ENCODE data around the gene UROD.
A peak's percentile ranks its signal among the peaks of the same experiment; 100 is the strongest.

The UROD gene

DNA sequence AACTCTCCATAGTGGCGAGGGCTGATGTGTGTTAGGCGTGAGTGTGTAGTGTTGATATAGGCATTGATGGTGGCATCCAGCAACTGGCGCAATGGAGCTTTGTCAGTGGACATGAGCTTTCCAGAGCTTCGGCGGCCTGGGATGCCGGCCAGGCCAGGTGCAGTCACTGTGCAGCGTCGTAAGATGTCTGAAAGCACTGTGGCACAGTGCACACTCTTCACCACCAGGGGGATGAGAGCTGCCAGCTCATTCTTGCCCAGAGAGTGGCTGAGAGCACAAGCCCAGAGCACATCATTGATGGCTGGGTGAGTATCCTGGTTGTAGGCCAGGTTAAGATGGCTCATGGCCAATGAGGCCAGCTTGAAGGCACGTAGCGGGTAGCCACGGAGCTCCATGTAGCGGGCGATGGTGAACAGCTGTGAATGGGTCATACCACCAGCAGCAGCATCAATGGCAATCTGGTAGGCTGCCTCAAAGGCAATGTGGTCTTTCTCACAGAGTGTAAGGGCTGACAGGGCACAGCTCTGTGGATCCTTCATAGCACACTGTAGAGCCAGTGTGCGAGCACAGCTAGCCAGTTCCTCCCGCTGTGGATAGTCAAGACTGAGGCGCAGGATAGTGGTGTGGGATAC is 6.7 kb downstream of the UROD start:
- peak; percentile 58 for DNase-seq (ENCODE audit: low spot score)
- H3K9ac ChIP-seq (ENCODE audit: low read depth, low read length, poor library complexity), result peak overlapping the region; percentile 36
- H3K18ac ChIP-seq (ENCODE audit: low read length), result no peak overlapping the region
- H2BK15ac ChIP-seq (ENCODE audit: low read length), result no peak overlapping the region
- no peak overlapping the region for H3K4me2 ChIP-seq (ENCODE audit: insufficient read depth, low read length, poor library complexity, severe bottlenecking)
- no peak overlapping the region for H3K14ac ChIP-seq (ENCODE audit: low read length)
- no peak overlapping the region for H3K4ac ChIP-seq (ENCODE audit: low read length)
- no peak overlapping the region for H2AFZ ChIP-seq (ENCODE audit: low read length)
- no peaks in the 10 kb centered on the region for H3K27me3 ChIP-seq (ENCODE audit: control insufficient read depth in 3 of 3, insufficient read depth in 3 of 3, low read depth in 1 of 3, low read length in 3 of 3)
- no peaks in the 10 kb centered on the region for H3K4me1 ChIP-seq (ENCODE audit: control insufficient read depth in 2 of 2, insufficient read depth in 1 of 2, low read depth in 1 of 2, low read length in 2 of 2)
- no peaks in the 10 kb centered on the region for H3K79me1 ChIP-seq (ENCODE audit: low read depth, low read length)
- no peak overlapping the region for H3K27ac ChIP-seq (replicated peaks; ENCODE audit: low read length)
- peak overlapping the region; percentile 11 for H4K91ac ChIP-seq (ENCODE audit: low read depth, low read length, poor library complexity)
- H2BK5ac ChIP-seq (ENCODE audit: low read length), result no peak overlapping the region
- no peak overlapping the region for H4K8ac ChIP-seq (ENCODE audit: low read depth, low read length)
- peak overlapping the region; percentile 66 for H2AK5ac ChIP-seq (ENCODE audit: low read depth, low read length)
- no CpG with 5 or more reads among the region's 16 CpGs for WGBS, 2 donors (ENCODE audit: extremely low coverage in 2 of 2, insufficient read length in 2 of 2, insufficient replicate concordance in 1 of 2)
- no peaks in the 10 kb centered on the region for H3K9me3 ChIP-seq (replicated peaks in 1 of 2; ENCODE audit: control insufficient read depth in 2 of 2, insufficient read depth in 1 of 2, low read depth in 1 of 2, low read length in 2 of 2)
- peak overlapping the region; percentile 63 for H3K23ac ChIP-seq (ENCODE audit: low read depth, low read length, poor library complexity)
- peaks cover 3 to 18% of the 10 kb centered on the region in 2 donors for H3K36me3 ChIP-seq (replicated peaks in 1 of 2; ENCODE audit: control insufficient read depth in 2 of 2, insufficient read depth in 2 of 2, low read length in 2 of 2)
- H2BK12ac ChIP-seq (ENCODE audit: low read length), result no peak overlapping the region
- no peak overlapping the region for H3K4me3 ChIP-seq (ENCODE audit: low read length in 2 of 2)
- H2BK120ac ChIP-seq (ENCODE audit: low read depth, low read length), result peak overlapping the region; percentile 11

DNA sequence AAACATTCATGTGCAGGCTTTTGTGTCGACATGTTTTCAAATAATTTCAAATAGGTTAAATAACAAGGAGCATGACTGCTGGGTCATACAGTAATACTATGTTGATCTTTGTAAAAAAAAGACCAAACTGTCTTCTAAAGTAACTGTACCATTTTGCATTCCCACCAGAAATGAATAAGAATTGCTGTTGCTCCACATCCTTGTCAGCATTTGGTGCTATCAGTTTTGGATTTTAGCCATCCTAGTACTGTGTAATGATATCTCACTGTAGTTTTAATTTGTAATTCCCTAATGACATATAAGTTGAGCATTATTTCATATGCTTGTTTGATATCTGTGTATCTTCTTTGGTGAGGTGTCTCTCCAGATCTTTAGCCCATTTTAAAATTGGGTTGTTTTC is 11.6 kb downstream of the UROD start:
- no peak overlapping the region for H3K4ac ChIP-seq (ENCODE audit: low read length)
- no peaks in the 10 kb centered on the region for H3K4me1 ChIP-seq (ENCODE audit: control insufficient read depth in 2 of 2, insufficient read depth in 1 of 2, low read depth in 1 of 2, low read length in 2 of 2)
- no peaks in the 10 kb centered on the region for H3K36me3 ChIP-seq (replicated peaks in 1 of 2; ENCODE audit: control insufficient read depth in 2 of 2, insufficient read depth in 2 of 2, low read length in 2 of 2)
- H2AK5ac ChIP-seq (ENCODE audit: low read depth, low read length), result no peak overlapping the region
- no peak overlapping the region for H2BK120ac ChIP-seq (ENCODE audit: low read depth, low read length)
- WGBS, 2 donors (ENCODE audit: extremely low coverage in 2 of 2, insufficient read length in 2 of 2, insufficient replicate concordance in 1 of 2), result no CpG with 5 or more reads among the region's 1 CpG
- no peak overlapping the region for H2BK5ac ChIP-seq (ENCODE audit: low read length)
- H4K8ac ChIP-seq (ENCODE audit: low read depth, low read length), result no peak overlapping the region
- H2BK15ac ChIP-seq (ENCODE audit: low read length), result no peak overlapping the region
- DNase-seq (ENCODE audit: low spot score), result no peak
- H3K4me2 ChIP-seq (ENCODE audit: insufficient read depth, low read length, poor library complexity, severe bottlenecking), result no peak overlapping the region
- H3K9me3 ChIP-seq (replicated peaks in 1 of 2; ENCODE audit: control insufficient read depth in 2 of 2, insufficient read depth in 1 of 2, low read depth in 1 of 2, low read length in 2 of 2), result no peaks in the 10 kb centered on the region
- no peak overlapping the region for H3K9ac ChIP-seq (ENCODE audit: low read depth, low read length, poor library complexity)
- no peak overlapping the region for H3K23ac ChIP-seq (ENCODE audit: low read depth, low read length, poor library complexity)
- H2AFZ ChIP-seq (ENCODE audit: low read length), result no peak overlapping the region
- no peak overlapping the region for H2BK12ac ChIP-seq (ENCODE audit: low read length)
- H3K27me3 ChIP-seq (ENCODE audit: control insufficient read depth in 3 of 3, insufficient read depth in 3 of 3, low read depth in 1 of 3, low read length in 3 of 3), result no peaks in the 10 kb centered on the region
- H3K79me1 ChIP-seq (ENCODE audit: low read depth, low read length), result no peaks in the 10 kb centered on the region
- no peak overlapping the region for H3K18ac ChIP-seq (ENCODE audit: low read length)
- no peak overlapping the region for H3K4me3 ChIP-seq (ENCODE audit: low read length in 2 of 2)
- no peak overlapping the region for H3K14ac ChIP-seq (ENCODE audit: low read length)
- H3K27ac ChIP-seq (replicated peaks; ENCODE audit: low read length), result no peak overlapping the region
- no peak overlapping the region for H4K91ac ChIP-seq (ENCODE audit: low read depth, low read length, poor library complexity)

DNA sequence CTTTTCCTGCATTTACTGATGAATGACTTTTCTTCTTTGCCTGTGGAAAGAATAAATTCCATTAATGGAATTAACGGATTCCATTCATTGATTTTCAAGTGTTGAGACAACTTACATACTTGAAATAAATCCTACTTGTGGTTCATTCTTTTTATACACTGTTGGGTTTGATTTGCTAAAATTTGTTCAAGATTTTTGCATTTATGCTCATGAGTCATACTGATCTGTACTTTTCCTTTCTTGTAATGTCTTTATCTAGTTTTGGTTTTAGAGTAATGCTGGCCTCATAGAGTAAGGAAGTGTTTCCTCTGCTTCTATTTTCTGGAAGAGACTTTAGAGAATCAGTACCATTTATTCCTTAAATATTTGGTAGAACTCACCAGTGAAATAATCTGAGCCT is 14.4 kb downstream of the UROD start:
- Histone ChIP-seq H3K79me1 (ENCODE audit: low read depth, low read length) (no peaks in the 10 kb centered on the region), H2AK5ac (ENCODE audit: low read depth, low read length) (no peak overlapping the region), H2BK12ac (ENCODE audit: low read length) (no peak overlapping the region), H3K27me3 (ENCODE audit: control insufficient read depth in 3 of 3, insufficient read depth in 3 of 3, low read depth in 1 of 3, low read length in 3 of 3) (no peaks in the 10 kb centered on the region), H3K27ac (replicated peaks; ENCODE audit: low read length) (no peak overlapping the region), H3K23ac (ENCODE audit: low read depth, low read length, poor library complexity) (no peak overlapping the region), H3K4me3 (ENCODE audit: low read length in 2 of 2) (no peak overlapping the region), H3K9ac (ENCODE audit: low read depth, low read length, poor library complexity) (no peak overlapping the region), H2BK120ac (ENCODE audit: low read depth, low read length) (no peak overlapping the region), H2BK5ac (ENCODE audit: low read length) (no peak overlapping the region), H3K18ac (ENCODE audit: low read length) (no peak overlapping the region), H2BK15ac (ENCODE audit: low read length) (no peak overlapping the region), H3K9me3 (replicated peaks in 1 of 2; ENCODE audit: control insufficient read depth in 2 of 2, insufficient read depth in 1 of 2, low read depth in 1 of 2, low read length in 2 of 2) (no peaks in the 10 kb centered on the region), H3K4ac (ENCODE audit: low read length) (no peak overlapping the region), H3K4me2 (ENCODE audit: insufficient read depth, low read length, poor library complexity, severe bottlenecking) (no peak overlapping the region), H4K91ac (ENCODE audit: low read depth, low read length, poor library complexity) (no peak overlapping the region), H3K36me3 (replicated peaks in 1 of 2; ENCODE audit: control insufficient read depth in 2 of 2, insufficient read depth in 2 of 2, low read length in 2 of 2) (no peaks in the 10 kb centered on the region), H2AFZ (ENCODE audit: low read length) (no peak overlapping the region), H3K4me1 (ENCODE audit: control insufficient read depth in 2 of 2, insufficient read depth in 1 of 2, low read depth in 1 of 2, low read length in 2 of 2) (no peaks in the 10 kb centered on the region), H3K14ac (ENCODE audit: low read length) (no peak overlapping the region), H4K8ac (ENCODE audit: low read depth, low read length) (no peak overlapping the region)
- no peak for DNase-seq (ENCODE audit: low spot score)
- WGBS, 2 donors (ENCODE audit: extremely low coverage in 2 of 2, insufficient read length in 2 of 2, insufficient replicate concordance in 1 of 2), result no CpG with 5 or more reads among the region's 1 CpG

DNA sequence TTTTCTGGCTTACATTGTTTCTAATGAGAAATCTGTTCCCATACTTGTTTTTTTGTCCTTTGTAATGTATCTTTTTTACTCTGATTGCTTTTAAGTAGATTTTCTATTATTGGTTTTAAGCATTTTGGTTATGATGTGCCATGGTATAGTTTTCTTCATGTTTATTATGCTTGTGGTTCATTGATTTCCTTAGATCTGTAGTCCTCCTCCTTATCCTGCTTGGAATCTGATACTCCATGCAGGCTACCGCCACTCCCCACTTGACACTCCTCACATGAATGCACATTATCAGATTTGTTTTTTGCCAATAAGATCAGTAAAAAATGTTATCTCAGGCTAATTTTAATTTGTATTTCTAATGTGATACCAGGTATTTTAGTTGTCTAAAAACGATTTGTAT is 20.8 kb downstream of the UROD start:
- no peak overlapping the region for H4K91ac ChIP-seq (ENCODE audit: low read depth, low read length, poor library complexity)
- no peaks in the 10 kb centered on the region for H3K27me3 ChIP-seq (ENCODE audit: control insufficient read depth in 3 of 3, insufficient read depth in 3 of 3, low read depth in 1 of 3, low read length in 3 of 3)
- H3K9ac ChIP-seq (ENCODE audit: low read depth, low read length, poor library complexity), result no peak overlapping the region
- H3K27ac ChIP-seq (replicated peaks; ENCODE audit: low read length), result no peak overlapping the region
- no peaks in the 10 kb centered on the region for H3K4me1 ChIP-seq (ENCODE audit: control insufficient read depth in 2 of 2, insufficient read depth in 1 of 2, low read depth in 1 of 2, low read length in 2 of 2)
- peaks cover 1% of the 10 kb centered on the region for H3K79me1 ChIP-seq (ENCODE audit: low read depth, low read length)
- no peak overlapping the region for H2AK5ac ChIP-seq (ENCODE audit: low read depth, low read length)
- H3K9me3 ChIP-seq (replicated peaks in 1 of 2; ENCODE audit: control insufficient read depth in 2 of 2, insufficient read depth in 1 of 2, low read depth in 1 of 2, low read length in 2 of 2), result no peaks in the 10 kb centered on the region
- H3K23ac ChIP-seq (ENCODE audit: low read depth, low read length, poor library complexity), result no peak overlapping the region
- no peak overlapping the region for H3K4me2 ChIP-seq (ENCODE audit: insufficient read depth, low read length, poor library complexity, severe bottlenecking)
- H3K4ac ChIP-seq (ENCODE audit: low read length), result no peak overlapping the region
- no peak overlapping the region for H3K4me3 ChIP-seq (ENCODE audit: low read length in 2 of 2)
- H4K8ac ChIP-seq (ENCODE audit: low read depth, low read length), result no peak overlapping the region
- H2BK12ac ChIP-seq (ENCODE audit: low read length), result no peak overlapping the region
- no peaks in the 10 kb centered on the region for H3K36me3 ChIP-seq (replicated peaks in 1 of 2; ENCODE audit: control insufficient read depth in 2 of 2, insufficient read depth in 2 of 2, low read length in 2 of 2)
- WGBS, 2 donors (ENCODE audit: extremely low coverage in 2 of 2, insufficient read length in 2 of 2, insufficient replicate concordance in 1 of 2), result no CpG with 5 or more reads among the region's 2 CpGs
- no peak overlapping the region for H2AFZ ChIP-seq (ENCODE audit: low read length)
- no peak overlapping the region for H2BK5ac ChIP-seq (ENCODE audit: low read length)
- DNase-seq (ENCODE audit: low spot score), result no peak
- no peak overlapping the region for H2BK120ac ChIP-seq (ENCODE audit: low read depth, low read length)
- no peak overlapping the region for H3K18ac ChIP-seq (ENCODE audit: low read length)
- no peak overlapping the region for H3K14ac ChIP-seq (ENCODE audit: low read length)
- H2BK15ac ChIP-seq (ENCODE audit: low read length), result no peak overlapping the region

Measured in neuronal stem cell (in vitro differentiated cells).